HepG2 (cell line): ENCODE results near the gene PRKACA. TPM values are rescaled to one million over a fixed set of nuclear protein-coding genes. Genes with fewer than 3 reads are reported as not detected.

ENCODE experiments used
- CREM ChIP-seq, 2 experiments: sonication (generic) in 1 of 2; formaldehyde crosslinking in 1 of 2; IDR thresholded peaks; 2 replicates each; pipeline versions ENCODE4 v1.4.0 to v1.6.1; 2016 to 2020; ENCODE audit warnings: antibody characterized with exemption in 1 of 2, mild to moderate bottlenecking in 1 of 2, missing genetic modification reagents in 1 of 2
- FOXA3 ChIP-seq: IDR thresholded peaks from 2 replicates; pipeline ENCODE4 v1.6.1; 2016; ENCODE audit warnings: missing genetic modification reagents, missing compliant biosample characterization
- HMGA1 ChIP-seq: sonication (generic); formaldehyde crosslinking; conservative IDR thresholded peaks from 2 replicates; pipeline ENCODE4 v1.4.0; 2020; ENCODE audit warnings: missing genetic modification reagents
- KAT7 ChIP-seq: IDR thresholded peaks from 2 replicates; pipeline ENCODE4 v1.6.1; 2018; ENCODE audit warnings: borderline replicate concordance, missing compliant biosample characterization
- KDM4B ChIP-seq: sonication (generic); formaldehyde crosslinking; IDR thresholded peaks from 2 replicates; pipeline ENCODE4 v1.4.0; 2020; ENCODE audit warnings: missing genetic modification reagents
- KLF15 ChIP-seq: sonication (generic); formaldehyde crosslinking; IDR thresholded peaks from 2 replicates; pipeline ENCODE4 v1.8.1; 2023; ENCODE audit warnings: borderline replicate concordance, mild to moderate bottlenecking, inconsistent platforms, missing genetic modification reagents, mixed read lengths
- MLLT10 ChIP-seq: sonication (generic); formaldehyde crosslinking; IDR thresholded peaks from 2 replicates; pipeline ENCODE4 v1.4.0; 2020; ENCODE audit warnings: missing genetic modification reagents
- MXD4 ChIP-seq: IDR thresholded peaks from 2 replicates; pipeline ENCODE4 v1.6.1; 2016; ENCODE audit warnings: mild to moderate bottlenecking, missing biosample characterization, missing genetic modification reagents
- PRPF4 ChIP-seq: fragments of 200-400 bp; formaldehyde crosslinking; IDR thresholded peaks from 2 replicates; pipeline ENCODE4 v1.6.1; 2016; ENCODE audit warnings: low read length, low read depth; ENCODE audit not compliant: poor library complexity, severe bottlenecking
- SKI ChIP-seq: fragments of 450-650 bp; IDR thresholded peaks from one replicate; pipeline ENCODE4 v1.6.1; 2018; ENCODE audit warnings: mild to moderate bottlenecking; ENCODE audit not compliant: partially characterized antibody
- TARDBP ChIP-seq: sonication (generic); formaldehyde crosslinking; IDR thresholded peaks from 2 replicates; pipeline ENCODE4 v1.8.0; 2022; ENCODE audit warnings: mild to moderate bottlenecking, missing genetic modification reagents
- THAP11 ChIP-seq: IDR thresholded peaks from 2 replicates; pipeline ENCODE4 v1.6.1; 2016; ENCODE audit warnings: missing biosample characterization, missing genetic modification reagents
- ZFP62 ChIP-seq: sonication (generic); formaldehyde crosslinking; IDR thresholded peaks from 2 replicates; pipeline ENCODE4 v1.4.0; 2020; ENCODE audit warnings: missing genetic modification reagents
- ZKSCAN1 ChIP-seq: fragments of 150-350 bp; IDR thresholded peaks from 2 replicates; pipeline ENCODE4 v1.6.1; 2014; ENCODE audit warnings: low read length
- ZNF563 ChIP-seq: sonication (generic); formaldehyde crosslinking; IDR thresholded peaks from 2 replicates; pipeline ENCODE4 v1.8.0; 2022; ENCODE audit warnings: mild to moderate bottlenecking, moderate library complexity, missing genetic modification reagents
- ZUFSP ChIP-seq: sonication (generic); formaldehyde crosslinking; IDR thresholded peaks from 2 replicates; pipeline ENCODE4 v1.9.0; 2021; ENCODE audit warnings: missing genetic modification reagents, mild to moderate bottlenecking, borderline replicate concordance
- polyA plus RNA-seq, 8 experiments: library from polyadenylated mRNA; depleted of rRNA in 3 of 8; stranded (reverse) in 7 of 8; unstranded in 1 of 8; fragments of >200 nt; fragmentation: Illumina TruSeq in 4 of 8; extraction: Trizol in 4 of 8; gene quantifications; 2 replicates each; pipeline versions ENCODE4 v1.2.1 to v1.2.3, GENCODE V29; 2011 to 2016; ENCODE audit warnings: low read depth in 4 of 8, missing spikeins in 1 of 8, mixed read lengths in 1 of 8; ENCODE audit not compliant: insufficient read depth in 1 of 8
- total RNA-seq, 5 experiments: library from RNA; depleted of rRNA; stranded (reverse); fragments of >200 nt; fragmentation: Illumina TruSeq; extraction: Trizol; gene quantifications; 2 replicates each; pipeline ENCODE4 v1.2.3, GENCODE V29; 2016; ENCODE audit warnings: low read depth in 1 of 5
- TF ChIP-seq, protein P1 (sequence below), 2 experiments: sonication (generic) in 1 of 2; formaldehyde crosslinking in 1 of 2; IDR thresholded peaks; 2 replicates each; pipeline versions ENCODE4 v1.4.0 to v1.6.1; 2018 to 2020; ENCODE audit warnings: missing genetic modification reagents in 2 of 2, borderline replicate concordance in 1 of 2, low read depth in 1 of 2, mild to moderate bottlenecking in 1 of 2, missing biosample characterization in 1 of 2
- TF ChIP-seq, protein P2 (sequence below): sonication (generic); formaldehyde crosslinking; IDR thresholded peaks from 2 replicates; pipeline ENCODE4 v1.4.0; 2020; ENCODE audit warnings: mild to moderate bottlenecking, missing genetic modification reagents, borderline replicate concordance
- TF ChIP-seq, protein P3 (sequence below): IDR thresholded peaks from 2 replicates; pipeline ENCODE4 v1.6.1; 2016; ENCODE audit warnings: missing biosample characterization, missing genetic modification reagents, low read depth
- TF ChIP-seq, protein P4 (sequence below): IDR thresholded peaks from 2 replicates; pipeline ENCODE4 v1.6.1; 2016; ENCODE audit warnings: mild to moderate bottlenecking

PRKACA gene
- total and polyA plus RNA-seq, 2 of the 13 experiments (the other 11 are each of a cell fraction or from before 2014, with no cell fraction given): 11.0 to 18.2 TPM

DNA sequence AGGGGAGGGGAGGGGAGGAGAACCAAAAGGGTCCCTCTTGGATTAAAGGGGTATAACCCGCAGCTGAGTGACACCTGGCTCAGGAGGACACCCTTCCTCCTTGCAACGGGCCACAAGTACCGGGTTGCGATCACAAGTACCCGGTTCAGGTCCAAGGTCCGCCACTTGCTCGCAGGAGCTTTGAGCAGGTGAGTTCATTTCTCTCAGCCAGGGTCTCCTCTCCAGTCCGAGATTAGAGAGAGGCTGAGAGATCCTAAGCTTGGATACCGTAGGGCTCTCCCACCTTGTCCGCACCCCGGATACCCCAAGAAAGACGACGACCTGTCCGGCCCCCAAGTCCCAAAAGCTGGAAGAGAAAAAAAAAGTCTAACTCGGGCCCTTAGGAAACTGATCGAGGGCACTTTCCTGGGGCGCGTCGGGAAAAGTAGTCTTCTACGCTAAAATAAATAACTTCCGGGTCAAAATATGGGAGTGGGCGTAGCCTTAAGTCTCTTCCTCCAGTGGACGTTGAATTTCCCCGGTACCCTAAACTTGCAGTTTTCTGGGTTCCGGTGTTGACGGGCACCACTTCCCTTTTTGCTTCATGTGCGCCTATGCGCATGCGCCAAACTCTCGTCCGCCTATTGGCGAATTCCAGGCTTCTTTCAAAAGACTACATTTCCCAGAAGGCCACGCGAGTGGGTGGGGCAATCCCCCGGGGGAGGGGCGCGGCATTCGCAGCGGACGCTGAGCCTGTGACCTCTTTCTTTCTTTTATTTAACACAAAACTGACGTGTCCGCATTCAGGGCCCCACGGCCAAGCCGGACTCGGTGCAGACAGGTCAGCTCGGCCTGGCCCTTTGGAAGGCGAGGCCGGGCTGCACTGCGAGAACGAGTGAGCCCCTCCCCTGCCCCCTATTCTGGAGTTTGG is 36.4 kb downstream of the PRKACA start (continued):
- TF ChIP-seq KDM4B (CRISPR knock-in tag) (0 out of 2 replicates have a peak, but pooled peaks have one; percentile 33), HMGA1 (no peak), MXD4 (CRISPR knock-in tag) (peak; percentile 47; the same call in 1 of the 2 replicates), KLF15 (CRISPR knock-in tag) (peak; percentile 33; the same call in 1 of the 2 replicates), TARDBP (CRISPR knock-in tag) (0 out of 2 replicates have a peak, but pooled peaks have one; percentile 16), THAP11 (CRISPR knock-in tag) (peak; percentile 99), KAT7 (CRISPR knock-in tag) (no peak), ZNF563 (CRISPR knock-in tag) (peak; percentile 41; the same call in 1 of the 2 replicates), MLLT10 (no peak), SKI (peak; percentile 26), PRPF4 (no peak), FOXA3 (CRISPR knock-in tag) (peak; percentile 72), ZKSCAN1 (no peak), ZUFSP (CRISPR knock-in tag) (no peak), CREM (IDR thresholded peaks at IDR 0.05) (peak; percentile 99), CREM (CRISPR knock-in tag; IDR thresholded peaks at IDR 0.05) (no peak), ZFP62 (CRISPR knock-in tag) (no peak)
- TF ChIP-seq, protein P1, sequence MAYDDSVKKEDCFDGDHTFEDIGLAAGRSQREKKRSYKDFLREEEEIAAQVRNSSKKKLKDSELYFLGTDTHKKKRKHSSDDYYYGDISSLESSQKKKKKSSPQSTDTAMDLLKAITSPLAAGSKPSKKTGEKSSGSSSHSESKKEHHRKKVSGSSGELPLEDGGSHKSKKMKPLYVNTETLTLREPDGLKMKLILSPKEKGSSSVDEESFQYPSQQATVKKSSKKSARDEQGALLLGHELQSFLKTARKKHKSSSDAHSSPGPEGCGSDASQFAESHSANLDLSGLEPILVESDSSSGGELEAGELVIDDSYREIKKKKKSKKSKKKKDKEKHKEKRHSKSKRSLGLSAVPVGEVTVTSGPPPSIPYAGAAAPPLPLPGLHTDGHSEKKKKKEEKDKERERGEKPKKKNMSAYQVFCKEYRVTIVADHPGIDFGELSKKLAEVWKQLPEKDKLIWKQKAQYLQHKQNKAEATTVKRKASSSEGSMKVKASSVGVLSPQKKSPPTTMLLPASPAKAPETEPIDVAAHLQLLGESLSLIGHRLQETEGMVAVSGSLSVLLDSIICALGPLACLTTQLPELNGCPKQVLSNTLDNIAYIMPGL (CRISPR knock-in tag; IDR thresholded peaks at IDR 0.05; ENCODE audit: borderline replicate concordance in 1 of 2, low read depth in 1 of 2): peak in 1 of 2 experiments; percentile 11; a peak in 2 of 4 replicates
- TF ChIP-seq, protein P2, sequence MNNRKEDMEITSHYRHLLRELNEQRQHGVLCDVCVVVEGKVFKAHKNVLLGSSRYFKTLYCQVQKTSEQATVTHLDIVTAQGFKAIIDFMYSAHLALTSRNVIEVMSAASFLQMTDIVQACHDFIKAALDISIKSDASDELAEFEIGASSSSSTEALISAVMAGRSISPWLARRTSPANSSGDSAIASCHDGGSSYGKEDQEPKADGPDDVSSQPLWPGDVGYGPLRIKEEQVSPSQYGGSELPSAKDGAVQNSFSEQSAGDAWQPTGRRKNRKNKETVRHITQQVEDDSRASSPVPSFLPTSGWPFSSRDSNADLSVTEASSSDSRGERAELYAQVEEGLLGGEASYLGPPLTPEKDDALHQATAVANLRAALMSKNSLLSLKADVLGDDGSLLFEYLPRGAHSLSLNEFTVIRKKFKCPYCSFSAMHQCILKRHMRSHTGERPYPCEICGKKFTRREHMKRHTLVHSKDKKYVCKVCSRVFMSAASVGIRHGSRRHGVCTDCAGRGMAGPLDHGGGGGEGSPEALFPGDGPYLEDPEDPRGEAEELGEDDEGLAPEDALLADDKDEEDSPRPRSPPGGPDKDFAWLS: no peak
- TF ChIP-seq, protein P3, sequence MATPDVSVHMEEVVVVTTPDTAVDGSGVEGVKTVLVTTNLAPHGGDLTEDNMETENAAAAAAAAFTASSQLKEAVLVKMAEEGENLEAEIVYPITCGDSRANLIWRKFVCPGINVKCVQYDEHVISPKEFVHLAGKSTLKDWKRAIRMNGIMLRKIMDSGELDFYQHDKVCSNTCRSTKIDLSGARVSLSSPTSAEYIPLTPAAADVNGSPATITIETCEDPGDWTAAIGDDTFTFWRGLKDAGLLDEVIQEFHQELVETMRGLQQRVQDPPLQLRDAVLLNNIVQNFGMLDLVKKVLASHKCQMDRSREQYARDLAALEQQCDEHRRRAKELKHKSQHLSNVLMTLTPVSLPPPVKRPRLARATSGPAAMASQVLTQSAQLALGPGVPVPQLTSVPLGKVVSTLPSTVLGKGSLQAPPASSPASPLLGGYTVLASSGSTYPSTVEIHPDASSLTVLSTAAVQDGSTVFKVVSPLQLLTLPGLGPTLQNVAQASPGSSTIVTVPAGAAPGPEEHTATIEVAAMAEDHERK: peak; percentile 64; the same call in 1 of the 2 replicates
- TF ChIP-seq, protein P4, sequence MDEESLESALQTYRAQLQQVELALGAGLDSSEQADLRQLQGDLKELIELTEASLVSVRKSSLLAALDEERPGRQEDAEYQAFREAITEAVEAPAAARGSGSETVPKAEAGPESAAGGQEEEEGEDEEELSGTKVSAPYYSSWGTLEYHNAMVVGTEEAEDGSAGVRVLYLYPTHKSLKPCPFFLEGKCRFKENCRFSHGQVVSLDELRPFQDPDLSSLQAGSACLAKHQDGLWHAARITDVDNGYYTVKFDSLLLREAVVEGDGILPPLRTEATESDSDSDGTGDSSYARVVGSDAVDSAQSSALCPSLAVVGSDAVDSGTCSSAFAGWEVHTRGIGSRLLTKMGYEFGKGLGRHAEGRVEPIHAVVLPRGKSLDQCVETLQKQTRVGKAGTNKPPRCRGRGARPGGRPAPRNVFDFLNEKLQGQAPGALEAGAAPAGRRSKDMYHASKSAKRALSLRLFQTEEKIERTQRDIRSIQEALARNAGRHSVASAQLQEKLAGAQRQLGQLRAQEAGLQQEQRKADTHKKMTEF (CRISPR knock-in tag): peak; percentile 85
